ENCODE results near the gene CLEC7A.

The CLEC7A gene

DNA sequence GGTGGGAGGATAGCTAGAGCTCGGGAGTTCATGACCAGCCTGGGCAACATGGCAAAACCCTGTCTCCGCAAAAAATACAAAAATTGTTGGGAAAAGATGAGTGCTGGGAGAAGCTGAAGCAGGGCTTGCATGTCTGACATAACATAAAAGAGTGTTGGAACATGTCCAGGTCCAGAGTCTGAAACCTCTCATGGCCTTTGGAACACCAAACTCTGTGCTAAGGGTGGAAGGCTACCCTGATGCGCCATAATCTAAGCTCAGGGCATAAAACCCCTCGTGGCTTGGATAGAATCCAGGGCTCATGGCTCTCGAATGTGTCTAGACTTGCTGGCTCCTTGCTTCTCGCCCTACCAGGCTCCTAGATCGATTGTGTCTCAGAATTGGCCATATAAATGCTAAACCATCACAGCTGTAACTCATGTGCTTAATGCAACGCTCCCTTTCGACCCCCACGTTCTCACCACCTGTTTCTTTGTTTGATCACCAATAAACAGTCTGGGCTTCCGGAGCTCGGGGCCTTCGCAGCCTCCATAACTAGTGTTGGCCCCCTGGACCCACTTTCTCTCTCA lies 6.7 kb upstream of the CLEC7A start:
- no peak for FAIRE-seq

DNA sequence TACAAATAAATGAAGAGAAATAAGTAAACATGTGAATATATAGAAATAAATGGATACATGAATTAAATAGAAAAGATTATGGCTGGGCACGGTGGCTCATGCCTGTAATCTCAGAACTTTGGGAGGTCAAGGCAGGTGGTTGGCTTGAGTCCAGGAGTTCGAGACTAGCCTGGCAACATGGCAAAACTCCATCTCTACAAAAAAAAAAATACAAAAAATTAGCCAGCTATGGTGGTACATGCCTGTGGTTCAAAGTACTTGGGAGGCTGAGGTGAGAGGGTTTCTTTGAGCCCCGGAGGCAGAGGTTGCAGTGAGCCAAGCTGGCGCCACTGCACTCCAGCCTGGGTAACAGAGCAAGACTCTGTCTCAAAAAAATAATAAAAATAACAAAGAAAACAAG lies 5.1 kb upstream of the CLEC7A start:
- no peak for FAIRE-seq

- no peak for FAIRE-seq
Observed at GRCh38 chr12:10132850-10133370, 2.9 kb upstream of the CLEC7A start.

DNA sequence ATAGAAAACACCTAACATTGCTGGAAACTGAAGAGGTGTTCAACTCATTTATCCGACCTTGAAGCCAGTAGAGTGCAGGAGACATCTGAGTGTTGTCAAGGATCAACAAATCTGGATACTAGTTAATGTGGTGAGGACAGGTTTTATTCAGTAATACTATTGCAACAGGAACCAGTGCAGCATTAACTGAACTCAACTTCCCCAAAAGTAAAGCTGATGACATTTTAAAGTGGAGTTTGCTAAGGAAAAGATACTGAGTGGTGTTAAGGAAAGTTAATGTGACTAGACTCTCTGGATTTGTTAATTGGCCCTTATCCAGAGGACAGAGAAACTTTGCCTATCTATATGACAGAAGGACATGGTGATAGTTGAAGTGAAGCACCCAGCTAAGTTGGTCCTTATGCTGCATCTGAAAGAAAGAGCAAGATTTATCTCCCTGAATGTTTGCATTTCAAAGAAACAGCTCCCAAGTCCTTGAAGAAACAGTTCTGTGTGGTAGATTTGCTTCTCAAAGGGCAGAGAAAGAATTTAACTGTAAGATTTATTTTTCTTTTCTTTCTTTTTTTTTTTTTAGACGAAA lies 1.2 kb upstream of the CLEC7A start:
- no peak for FAIRE-seq

GRCh38 chr12:10128687-10129086 lies 1.3 kb downstream of the CLEC7A start:
- FAIRE-seq, result no peak

DNA sequence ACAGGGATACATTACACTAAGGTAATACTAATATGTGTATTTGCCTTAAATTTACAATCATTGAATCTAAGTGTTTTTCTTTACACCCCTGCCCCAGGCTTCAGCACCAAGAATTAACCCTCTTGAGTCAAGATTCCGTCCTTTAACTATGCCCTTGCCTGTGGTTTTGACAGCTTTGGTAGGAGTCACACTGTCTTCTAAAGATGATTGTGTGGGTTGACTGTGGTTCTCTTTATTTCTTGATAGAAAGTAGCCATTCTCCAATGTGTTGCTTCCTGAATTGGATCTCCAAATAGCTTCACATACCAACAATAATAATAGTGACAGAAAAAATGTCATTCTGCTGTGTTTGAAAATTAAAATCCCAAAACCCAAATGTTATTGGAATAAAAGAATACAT lies 3.6 kb downstream of the CLEC7A start:
- FAIRE-seq, result no peak

DNA sequence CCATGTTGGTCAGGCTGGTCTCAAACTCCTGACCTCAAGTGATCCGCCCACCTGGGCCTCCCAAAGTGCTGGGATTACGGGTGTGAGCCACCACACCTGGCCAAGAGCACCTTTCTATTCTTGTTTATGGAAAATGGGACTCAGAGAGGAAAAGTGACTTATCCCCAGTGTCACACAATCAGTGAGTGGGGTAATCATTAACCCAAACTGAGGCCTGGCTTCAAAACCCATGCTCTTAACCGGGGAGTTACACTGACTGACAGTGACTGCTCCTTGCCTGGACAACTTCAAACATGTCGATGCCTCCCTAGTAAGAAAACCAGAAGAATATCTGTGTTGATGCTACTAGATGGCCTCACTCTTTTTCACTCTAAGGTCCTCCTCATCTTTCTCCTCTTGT lies 7.3 kb downstream of the CLEC7A start:
- FAIRE-seq, result no peak

DNA sequence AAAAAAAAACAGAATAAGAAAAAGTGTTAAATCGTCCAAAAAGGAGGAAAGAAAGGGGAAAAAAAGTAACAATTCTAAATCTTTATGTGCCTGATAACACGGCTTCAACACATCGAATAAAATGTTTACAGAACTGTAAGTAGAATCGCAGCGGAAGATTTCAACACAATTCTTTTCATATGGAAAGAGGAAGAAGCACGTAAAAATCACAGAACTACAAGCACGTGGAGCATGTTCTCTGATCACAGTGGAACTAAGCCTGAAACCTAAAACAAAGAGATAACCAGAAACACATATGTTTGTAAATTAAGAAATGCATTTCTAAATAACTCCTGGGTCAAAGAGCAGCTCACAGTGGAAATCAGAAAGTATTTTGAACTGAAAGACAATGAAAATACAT lies 8.7 kb downstream of the CLEC7A start:
- no peak for FAIRE-seq

GRCh38 chr12:10119066-10119465 lies 10.9 kb downstream of the CLEC7A start:
- FAIRE-seq, result no peak

DNA sequence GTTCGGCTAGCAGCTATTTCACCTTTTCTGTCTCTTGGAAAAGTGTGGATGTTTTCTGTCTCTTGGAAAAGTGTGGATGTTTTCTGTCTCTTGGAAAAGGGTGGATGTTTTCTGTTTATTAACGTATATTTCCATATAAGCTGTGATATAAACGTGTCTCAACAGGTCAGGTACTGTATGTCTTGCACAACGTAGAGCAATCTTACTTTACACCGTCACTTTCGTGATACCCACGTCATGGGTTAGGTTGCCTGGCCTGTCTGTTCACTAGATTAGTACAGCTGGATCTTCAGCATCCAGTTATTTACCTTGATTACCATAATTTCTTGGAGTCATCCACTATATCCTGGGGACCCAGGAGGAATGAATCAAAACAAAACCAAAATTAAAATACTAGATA lies 14.1 kb downstream of the CLEC7A start:
- FAIRE-seq, result no peak

DNA sequence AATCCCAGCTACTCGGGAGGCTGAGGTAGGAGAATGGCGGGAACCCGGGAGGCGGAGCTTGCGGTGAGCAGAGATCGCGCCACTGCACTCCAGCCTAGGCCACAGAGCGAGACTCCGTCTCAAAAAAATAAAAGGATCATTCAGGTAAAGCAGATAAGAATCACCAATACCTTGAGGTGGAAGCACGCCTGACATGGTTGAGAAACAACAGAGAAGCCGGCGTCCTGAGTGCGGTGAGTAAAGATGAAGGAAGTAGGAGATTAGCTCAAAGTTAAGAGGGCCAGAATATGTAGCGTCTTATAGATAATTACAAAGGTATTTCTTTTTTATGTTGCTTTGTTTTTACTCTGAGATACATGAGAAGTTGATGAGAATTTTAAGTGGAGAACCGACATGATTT lies 14.7 kb downstream of the CLEC7A start:
- no peak for FAIRE-seq

GRCh38 chr12:10113920-10114319 lies 16.1 kb downstream of the CLEC7A start:
- no peak for FAIRE-seq

DNA sequence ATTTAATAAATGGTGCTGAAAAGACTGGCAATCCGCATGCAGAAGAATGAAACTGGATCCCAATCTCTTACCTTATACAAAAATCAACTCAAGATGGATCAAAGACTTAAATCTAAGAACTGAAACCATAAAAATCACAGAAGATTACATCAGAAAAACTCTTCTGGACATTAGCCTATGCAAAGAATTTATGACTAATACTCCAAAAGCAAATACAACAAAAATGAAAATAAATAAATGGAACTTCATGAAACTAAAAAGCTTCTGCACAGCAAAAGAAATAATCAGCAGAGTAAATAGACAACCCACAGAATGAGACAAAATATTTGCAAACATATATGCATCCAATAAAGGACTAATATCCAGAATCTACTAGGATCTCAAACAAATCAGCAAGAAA lies 16.9 kb downstream of the CLEC7A start:
- FAIRE-seq, result no peak

DNA sequence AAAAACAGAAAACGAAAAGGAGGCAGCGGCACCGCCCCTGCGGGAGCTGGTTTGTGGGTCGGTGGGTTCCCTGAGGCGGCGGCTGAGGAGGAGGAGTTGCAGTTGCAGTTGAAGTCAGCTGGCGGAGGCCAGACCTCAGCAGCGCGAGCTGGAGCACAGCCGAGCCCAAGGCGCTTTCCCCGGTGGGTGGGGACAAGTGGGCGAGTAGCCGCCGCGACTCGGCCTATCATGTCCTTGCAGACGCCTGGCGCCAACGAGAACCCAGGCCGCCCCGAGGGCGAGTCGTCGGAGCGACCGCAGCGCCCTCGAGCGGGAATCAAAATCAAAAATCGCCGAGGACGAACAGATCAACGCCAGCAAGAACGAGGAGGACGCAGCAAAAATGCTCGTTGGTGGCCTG lies 18.5 kb downstream of the CLEC7A start:
- FAIRE-seq, result no peak

GRCh38 chr12:10110256-10110844 lies 19.6 kb downstream of the CLEC7A start:
- no peak for FAIRE-seq

DNA sequence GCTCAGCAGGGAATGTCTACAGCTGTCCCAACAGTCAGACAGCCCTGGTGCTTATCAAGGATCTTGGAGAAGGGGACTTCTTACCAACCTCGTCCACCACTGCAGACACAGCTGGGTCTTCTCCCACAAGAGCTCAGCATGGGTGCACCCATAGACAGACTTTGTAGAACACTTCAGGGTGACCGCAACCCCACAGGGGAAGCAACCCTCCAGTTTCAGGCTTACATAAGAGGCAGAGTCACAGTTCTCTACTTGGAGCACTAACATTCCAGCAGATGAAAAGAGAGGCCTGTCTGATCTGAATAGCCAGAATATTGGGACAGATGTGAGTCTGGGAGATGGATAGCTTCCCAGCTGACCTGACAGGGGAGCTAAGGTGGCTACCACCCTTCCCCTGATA lies 27.7 kb downstream of the CLEC7A start:
- no peak for FAIRE-seq

GRCh38 chr12:10101648-10102220 lies 28.3 kb downstream of the CLEC7A start:
- no peak for FAIRE-seq

DNA sequence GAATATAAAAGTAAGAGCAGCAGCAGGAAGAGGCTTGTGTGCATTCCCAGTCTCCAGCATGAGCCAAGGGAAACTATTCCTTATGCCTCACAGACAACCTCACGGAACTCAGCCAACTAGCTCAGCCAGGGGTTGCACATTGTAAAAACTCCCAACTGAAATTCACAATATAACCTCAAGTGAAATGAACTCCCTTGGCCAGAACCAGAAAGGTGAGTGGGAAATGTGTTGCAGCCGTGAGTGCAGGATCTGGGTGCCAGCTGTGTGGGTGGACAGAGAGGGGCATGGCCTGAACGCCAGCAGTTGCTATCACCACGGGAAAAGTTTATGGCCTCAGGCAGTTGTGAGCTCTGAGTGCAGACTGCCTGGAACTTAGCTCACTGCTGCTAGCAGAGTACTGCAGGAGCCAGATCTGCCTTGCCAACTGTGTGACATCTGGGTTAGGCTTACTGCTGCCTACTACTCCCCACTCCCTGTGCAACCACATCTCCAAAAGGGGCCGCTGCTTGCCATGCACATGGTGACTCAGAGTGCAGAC lies 28.9 kb downstream of the CLEC7A start:
- FAIRE-seq, result no peak

DNA sequence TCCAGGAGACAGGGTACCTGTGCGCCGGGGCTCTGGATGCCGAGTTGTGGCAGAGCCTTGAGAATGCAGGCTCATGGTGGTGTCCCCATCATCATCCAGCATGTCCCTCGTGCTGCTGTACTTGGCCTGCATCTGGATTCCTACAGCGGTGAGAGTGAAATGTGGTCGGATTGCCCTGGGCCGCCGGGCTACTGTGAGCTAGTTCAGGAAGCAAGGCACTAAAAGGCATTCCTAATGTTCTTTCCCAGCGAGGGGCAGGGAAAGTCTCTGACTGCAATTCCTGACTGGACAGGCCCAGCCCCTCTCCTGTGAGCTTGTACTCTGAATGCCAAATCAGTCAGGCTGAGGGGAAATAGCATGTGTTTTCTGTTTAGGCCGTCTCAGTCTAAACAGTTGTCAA lies 31.2 kb downstream of the CLEC7A start, which contains the start of gene CLEC1A:
TSS of gene CLEC1A (minus strand) at position 195 of the 400 bp plus-strand sequence. CDS start at position 132, 63 bp downstream.
- no peak for FAIRE-seq

- FAIRE-seq, result no peak
Observed at GRCh38 chr12:10097521-10097920, 32.5 kb downstream of the CLEC7A start.

- FAIRE-seq, result no peak
Observed at GRCh38 chr12:10095971-10096370, 34.0 kb downstream of the CLEC7A start.

- no peak for FAIRE-seq
Observed at GRCh38 chr12:10094646-10095395, 35.2 kb downstream of the CLEC7A start.
